ENCODE measurements around the gene PEAR1.

The PEAR1 gene

DNA sequence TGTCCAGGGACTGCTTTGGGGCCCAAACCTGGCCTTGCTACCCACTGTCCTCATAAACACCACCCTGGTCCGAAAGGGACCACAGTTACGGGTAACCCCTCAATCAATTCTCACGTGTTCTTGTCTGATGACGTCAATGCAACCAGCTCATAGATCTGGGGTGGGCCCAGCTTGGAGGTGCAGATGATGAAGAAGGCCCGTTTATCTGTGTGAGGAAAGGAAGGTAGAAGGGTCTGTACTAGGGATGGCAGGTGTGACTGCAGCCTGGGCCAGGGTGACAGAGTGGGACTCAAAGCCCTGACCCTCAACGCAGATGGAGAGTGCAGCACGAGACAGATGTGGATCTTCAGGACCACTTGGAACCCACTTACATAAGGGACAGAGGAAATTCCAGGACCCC is 49.1 kb downstream of the PEAR1 start:
- no peak overlapping the region for H3K4me3 ChIP-seq (ENCODE audit: low read depth, low read length)
- in situ Hi-C loops (cut with HindIII; ENCODE audit: low sequenced_read_pairs), result no loop called here
- DNase-seq (ENCODE audit: low read depth, low spot score), result no peak
- TF ChIP-seq, protein P1, sequence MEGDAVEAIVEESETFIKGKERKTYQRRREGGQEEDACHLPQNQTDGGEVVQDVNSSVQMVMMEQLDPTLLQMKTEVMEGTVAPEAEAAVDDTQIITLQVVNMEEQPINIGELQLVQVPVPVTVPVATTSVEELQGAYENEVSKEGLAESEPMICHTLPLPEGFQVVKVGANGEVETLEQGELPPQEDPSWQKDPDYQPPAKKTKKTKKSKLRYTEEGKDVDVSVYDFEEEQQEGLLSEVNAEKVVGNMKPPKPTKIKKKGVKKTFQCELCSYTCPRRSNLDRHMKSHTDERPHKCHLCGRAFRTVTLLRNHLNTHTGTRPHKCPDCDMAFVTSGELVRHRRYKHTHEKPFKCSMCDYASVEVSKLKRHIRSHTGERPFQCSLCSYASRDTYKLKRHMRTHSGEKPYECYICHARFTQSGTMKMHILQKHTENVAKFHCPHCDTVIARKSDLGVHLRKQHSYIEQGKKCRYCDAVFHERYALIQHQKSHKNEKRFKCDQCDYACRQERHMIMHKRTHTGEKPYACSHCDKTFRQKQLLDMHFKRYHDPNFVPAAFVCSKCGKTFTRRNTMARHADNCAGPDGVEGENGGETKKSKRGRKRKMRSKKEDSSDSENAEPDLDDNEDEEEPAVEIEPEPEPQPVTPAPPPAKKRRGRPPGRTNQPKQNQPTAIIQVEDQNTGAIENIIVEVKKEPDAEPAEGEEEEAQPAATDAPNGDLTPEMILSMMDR (IDR thresholded peaks at IDR 0.05; ENCODE audit: low read depth, low read length), result no peak

DNA sequence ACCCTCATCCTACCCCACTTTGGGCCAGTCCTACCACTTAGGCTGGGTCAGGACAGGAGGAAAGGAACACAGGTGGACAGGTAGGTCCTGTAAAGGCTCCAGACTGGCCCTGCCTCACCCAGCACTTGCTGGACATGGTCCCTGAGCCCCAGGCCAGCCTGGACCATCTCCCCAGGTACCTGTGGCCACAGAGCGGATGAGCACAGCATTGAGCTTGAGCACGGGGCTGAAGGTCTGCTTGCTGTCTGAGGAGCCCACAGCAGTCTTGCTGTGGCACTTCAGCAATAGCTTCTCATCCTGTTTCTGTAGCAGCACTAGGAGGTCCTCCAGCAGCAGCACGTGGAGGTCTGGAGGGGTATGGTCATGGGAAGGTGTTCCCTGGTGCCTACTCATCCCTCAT is 50.2 kb downstream of the PEAR1 start:
- H3K4me3 ChIP-seq (ENCODE audit: low read depth, low read length), result no peak overlapping the region
- TF ChIP-seq, protein P1 (IDR thresholded peaks at IDR 0.05; ENCODE audit: low read depth, low read length), result no peak
- in situ Hi-C loops (cut with HindIII; ENCODE audit: low sequenced_read_pairs), result no loop called here
- no peak for DNase-seq (ENCODE audit: low read depth, low spot score)

DNA sequence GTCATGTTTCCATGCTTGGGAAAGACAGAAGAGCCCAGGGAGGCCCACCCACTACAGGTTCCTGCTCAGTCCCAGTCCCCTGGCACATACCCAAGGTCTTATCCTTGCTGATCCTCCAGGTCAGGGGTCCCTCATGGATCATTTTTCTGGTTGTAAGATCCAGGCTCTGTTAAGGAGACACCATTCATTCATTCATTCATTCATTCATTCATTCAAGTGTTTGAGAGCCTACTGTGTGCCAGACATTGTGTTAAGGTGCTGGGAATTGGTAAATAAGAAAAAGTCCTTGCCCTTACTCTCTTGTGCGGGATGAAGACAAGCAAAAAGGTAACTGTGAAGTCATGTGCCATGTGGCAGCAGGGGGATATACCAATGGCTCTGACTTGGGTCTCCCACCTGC is 50.8 kb downstream of the PEAR1 start:
- in situ Hi-C loops (cut with HindIII; ENCODE audit: low sequenced_read_pairs), result no loop called here
- no peak for DNase-seq (ENCODE audit: low read depth, low spot score)
- TF ChIP-seq, protein P1 (IDR thresholded peaks at IDR 0.05; ENCODE audit: low read depth, low read length), result no peak
- no peak overlapping the region for H3K4me3 ChIP-seq (ENCODE audit: low read depth, low read length)

DNA sequence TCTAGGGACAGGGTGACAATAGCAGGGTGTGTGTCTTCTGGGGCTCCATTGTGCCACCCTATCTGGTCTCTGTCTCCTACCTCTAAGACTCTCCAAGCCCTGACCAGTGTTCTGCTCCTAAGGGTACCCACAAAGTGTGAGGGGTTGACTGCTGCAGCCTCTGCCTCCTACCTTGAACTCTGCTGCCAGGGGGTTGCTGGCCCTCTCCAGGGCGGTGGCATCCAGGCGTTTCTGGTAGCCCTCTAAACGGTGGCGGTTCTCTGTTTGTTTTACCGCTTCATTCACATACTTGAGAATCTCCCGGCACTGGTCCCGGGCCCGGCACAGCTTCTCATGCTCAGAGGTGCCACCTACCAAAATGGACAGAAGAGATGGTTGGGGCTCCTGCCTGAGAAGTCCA is 51.3 kb downstream of the PEAR1 start:
- no peak overlapping the region for H3K4me3 ChIP-seq (ENCODE audit: low read depth, low read length)
- no peak for DNase-seq (ENCODE audit: low read depth, low spot score)
- in situ Hi-C loops (cut with HindIII; ENCODE audit: low sequenced_read_pairs), result no loop called here
- TF ChIP-seq, protein P1 (IDR thresholded peaks at IDR 0.05; ENCODE audit: low read depth, low read length), result no peak

DNA sequence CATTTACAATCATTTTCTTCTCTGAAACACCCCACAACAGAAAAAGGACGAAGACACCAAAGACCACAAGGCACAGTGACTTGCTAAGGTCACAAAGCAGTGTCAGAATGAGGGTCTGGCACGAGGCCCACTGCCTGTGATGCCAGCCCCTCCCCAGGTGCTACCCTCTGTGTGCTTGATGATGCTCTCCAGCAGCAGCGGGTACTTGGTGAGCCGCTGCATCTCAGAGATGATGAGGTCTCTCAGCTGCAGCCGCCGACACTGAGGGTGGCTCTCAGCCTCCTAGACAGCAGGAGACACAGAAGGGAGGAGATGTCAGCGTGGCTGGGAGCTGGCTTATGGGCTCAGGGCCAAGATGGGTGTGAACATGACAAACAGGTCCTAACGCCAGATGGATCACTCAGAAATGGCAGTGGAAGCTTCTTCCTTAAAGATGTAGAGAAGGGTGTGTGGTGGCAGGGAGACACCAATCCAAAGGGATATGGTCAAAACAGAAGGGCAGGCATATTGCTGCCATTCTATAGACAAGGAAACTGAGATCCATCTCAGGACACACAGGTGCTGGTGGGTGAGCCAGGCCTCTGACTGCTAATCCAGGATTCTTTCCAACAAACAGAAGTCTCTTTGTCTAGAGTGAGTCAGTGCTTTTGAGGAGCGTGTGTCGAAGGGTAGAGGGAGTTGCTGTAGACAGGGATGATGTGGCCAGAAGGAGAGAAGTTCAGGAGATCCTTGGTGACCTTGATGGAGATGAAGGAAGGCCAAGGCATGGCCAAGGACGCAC is 52.6 kb downstream of the PEAR1 start:
- in situ Hi-C loops (cut with HindIII; ENCODE audit: low sequenced_read_pairs), result no loop called here
- no peak overlapping the region for H3K4me3 ChIP-seq (ENCODE audit: low read depth, low read length)
- peak; percentile 20 for DNase-seq (ENCODE audit: low read depth, low spot score)
- TF ChIP-seq, protein P1 (IDR thresholded peaks at IDR 0.05; ENCODE audit: low read depth, low read length), result no peak

DNA sequence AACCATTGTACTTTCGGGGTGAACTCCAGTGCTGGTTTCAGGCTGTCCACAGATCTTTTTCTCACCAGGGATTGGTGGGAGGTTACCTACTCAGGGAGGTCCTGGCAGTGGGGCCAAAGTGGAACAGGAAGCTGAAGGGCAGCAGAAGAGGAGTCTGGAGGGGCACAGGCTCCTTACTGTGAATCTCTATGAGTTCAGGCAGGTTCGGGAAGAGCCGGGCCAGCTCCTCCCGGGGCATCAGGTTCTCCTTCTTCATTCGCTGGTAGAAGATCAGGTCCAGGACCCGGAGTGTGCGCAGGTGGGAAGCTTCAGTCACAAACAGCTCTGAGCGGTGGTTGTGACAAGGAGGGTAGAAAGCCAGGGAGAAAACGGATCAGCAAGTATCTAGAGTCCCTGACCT is 53.6 kb downstream of the PEAR1 start:
- TF ChIP-seq, protein P1 (IDR thresholded peaks at IDR 0.05; ENCODE audit: low read depth, low read length), result no peak
- in situ Hi-C loops (cut with HindIII; ENCODE audit: low sequenced_read_pairs), result no loop called here
- no peak for DNase-seq (ENCODE audit: low read depth, low spot score)
- H3K4me3 ChIP-seq (ENCODE audit: low read depth, low read length), result no peak overlapping the region
